ENCODE results near the gene FARP2. TPM values are rescaled to one million over a fixed set of nuclear protein-coding genes. Genes with fewer than 3 reads are reported as not detected.

Gene FARP2
- total RNA-seq, 1 experiment from 2014 or later = 29.9 TPM

DNA sequence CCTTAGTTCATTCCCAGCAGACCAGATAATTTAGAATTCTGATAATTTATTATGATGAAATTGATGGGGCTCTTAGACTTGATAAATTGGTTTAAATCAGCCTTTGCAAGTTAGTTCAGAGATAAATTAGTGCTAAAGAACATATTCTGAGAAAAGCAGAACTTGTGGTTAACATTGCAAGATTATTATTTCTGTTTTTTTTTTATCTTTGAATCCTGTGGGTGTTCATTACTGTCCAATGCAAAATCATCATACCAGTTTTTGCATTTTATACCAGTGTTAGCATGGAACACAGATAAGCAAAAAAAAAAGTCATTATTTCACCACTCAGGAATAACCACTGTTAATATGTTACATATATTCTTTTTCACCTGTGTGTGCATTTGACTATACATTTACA lies 31.3 kb upstream of the FARP2 start:
- intact Hi-C loops (cut with micrococcal nuclease) = no loop called here
- 0 out of 2 replicates have a peak, but pooled peaks cover 6% of the 10 kb centered on the region for H3K4me1 ChIP-seq (ENCODE audit: insufficient read depth, low read length)
- no peaks in the 10 kb centered on the region for H3K9me3 ChIP-seq (ENCODE audit: low read length)
- H3K9me2 ChIP-seq (replicated peaks; ENCODE audit: low read length) = no peaks in the 10 kb centered on the region
- DNase-seq = no peak
- no peak overlapping the region for H3K9ac ChIP-seq (ENCODE audit: low read length)
- no peak overlapping the region for H3K27ac ChIP-seq (ENCODE audit: low read length)
- H3K79me2 ChIP-seq (ENCODE audit: low read length) = peaks cover 67% of the 10 kb centered on the region
- no peak overlapping the region for H3K4me2 ChIP-seq (ENCODE audit: low read length)
- H3K36me3 ChIP-seq (ENCODE audit: low read depth, low read length) = peaks cover 36% of the 10 kb centered on the region
- no TSS peak for BruUV-seq (replicated peaks)
- ATAC-seq = no peak
- ChIA-PET POLR2A (ENCODE audit: unreplicated experiment) (no interaction called here), CTCF (no interaction called here)
- TF ChIP-seq EZH2 (IDR thresholded peaks at IDR 0.05; ENCODE audit: low read length, unreplicated experiment) (no peak), EZH2phosphoT487 (IDR thresholded peaks at IDR 0.05; ENCODE audit: borderline replicate concordance, low read length) (no peak)
- TF ChIP-seq, protein P1, sequence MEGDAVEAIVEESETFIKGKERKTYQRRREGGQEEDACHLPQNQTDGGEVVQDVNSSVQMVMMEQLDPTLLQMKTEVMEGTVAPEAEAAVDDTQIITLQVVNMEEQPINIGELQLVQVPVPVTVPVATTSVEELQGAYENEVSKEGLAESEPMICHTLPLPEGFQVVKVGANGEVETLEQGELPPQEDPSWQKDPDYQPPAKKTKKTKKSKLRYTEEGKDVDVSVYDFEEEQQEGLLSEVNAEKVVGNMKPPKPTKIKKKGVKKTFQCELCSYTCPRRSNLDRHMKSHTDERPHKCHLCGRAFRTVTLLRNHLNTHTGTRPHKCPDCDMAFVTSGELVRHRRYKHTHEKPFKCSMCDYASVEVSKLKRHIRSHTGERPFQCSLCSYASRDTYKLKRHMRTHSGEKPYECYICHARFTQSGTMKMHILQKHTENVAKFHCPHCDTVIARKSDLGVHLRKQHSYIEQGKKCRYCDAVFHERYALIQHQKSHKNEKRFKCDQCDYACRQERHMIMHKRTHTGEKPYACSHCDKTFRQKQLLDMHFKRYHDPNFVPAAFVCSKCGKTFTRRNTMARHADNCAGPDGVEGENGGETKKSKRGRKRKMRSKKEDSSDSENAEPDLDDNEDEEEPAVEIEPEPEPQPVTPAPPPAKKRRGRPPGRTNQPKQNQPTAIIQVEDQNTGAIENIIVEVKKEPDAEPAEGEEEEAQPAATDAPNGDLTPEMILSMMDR (conservative IDR thresholded peaks at IDR 0.05; ENCODE audit: low read depth, low read length) = no peak
- no peaks in the 10 kb centered on the region for H3K27me3 ChIP-seq (ENCODE audit: low read length)
- peaks cover 17% of the 10 kb centered on the region for H4K20me1 ChIP-seq (ENCODE audit: low read length)
- no peaks in the 10 kb centered on the region for H3F3A ChIP-seq (ENCODE audit: low read length, unreplicated experiment)
- no peak overlapping the region for H3K4me3 ChIP-seq (ENCODE audit: low read length)
- H2AFZ ChIP-seq (ENCODE audit: low read length) = no peak overlapping the region

DNA sequence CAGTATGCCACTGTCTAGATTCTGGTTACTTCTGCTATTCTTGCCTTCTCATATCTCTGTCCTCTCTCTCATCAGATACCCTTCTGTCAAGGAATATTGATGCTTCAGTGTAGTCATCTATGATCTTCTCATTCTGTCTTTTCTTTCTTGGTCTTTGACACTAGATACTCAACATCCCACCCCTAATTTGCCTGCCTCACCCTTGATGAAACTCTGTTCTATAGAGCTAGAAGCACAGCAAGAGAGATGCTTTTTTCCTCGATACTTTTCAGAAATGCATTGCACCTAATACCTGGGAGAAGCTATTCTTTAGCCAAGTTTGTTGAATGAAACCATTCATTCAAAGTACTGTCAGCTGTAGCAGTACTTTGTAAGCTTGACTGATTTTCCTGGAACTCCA lies 30.8 kb upstream of the FARP2 start:
- H3F3A ChIP-seq (ENCODE audit: low read length, unreplicated experiment) = no peaks in the 10 kb centered on the region
- POLR2A ChIA-PET (ENCODE audit: unreplicated experiment) = no interaction called here
- CTCF ChIA-PET = no interaction called here
- no peaks in the 10 kb centered on the region for H3K27me3 ChIP-seq (ENCODE audit: low read length)
- BruUV-seq (replicated peaks) = no TSS peak
- intact Hi-C loops (cut with micrococcal nuclease) = no loop called here
- H3K27ac ChIP-seq (ENCODE audit: low read length) = no peak overlapping the region
- no peak overlapping the region for H3K4me2 ChIP-seq (ENCODE audit: low read length)
- 0 out of 2 replicates have a peak, but pooled peaks cover 2% of the 10 kb centered on the region for H3K4me1 ChIP-seq (ENCODE audit: insufficient read depth, low read length)
- DNase-seq (no peak), ATAC-seq (no peak)
- TF ChIP-seq EZH2 (IDR thresholded peaks at IDR 0.05; ENCODE audit: low read length, unreplicated experiment) (no peak), EZH2phosphoT487 (IDR thresholded peaks at IDR 0.05; ENCODE audit: borderline replicate concordance, low read length) (no peak)
- TF ChIP-seq, protein P1 (conservative IDR thresholded peaks at IDR 0.05; ENCODE audit: low read depth, low read length) = no peak
- peaks cover 62% of the 10 kb centered on the region for H3K79me2 ChIP-seq (ENCODE audit: low read length)
- H3K4me3 ChIP-seq (ENCODE audit: low read length) = no peak overlapping the region
- no peak overlapping the region for H2AFZ ChIP-seq (ENCODE audit: low read length)
- no peaks in the 10 kb centered on the region for H3K9me2 ChIP-seq (replicated peaks; ENCODE audit: low read length)
- peaks cover 41% of the 10 kb centered on the region for H3K36me3 ChIP-seq (ENCODE audit: low read depth, low read length)
- no peak overlapping the region for H3K9ac ChIP-seq (ENCODE audit: low read length)
- H3K9me3 ChIP-seq (ENCODE audit: low read length) = no peaks in the 10 kb centered on the region
- H4K20me1 ChIP-seq (ENCODE audit: low read length) = peaks cover 12% of the 10 kb centered on the region; the same call in 1 of the 2 replicates

DNA sequence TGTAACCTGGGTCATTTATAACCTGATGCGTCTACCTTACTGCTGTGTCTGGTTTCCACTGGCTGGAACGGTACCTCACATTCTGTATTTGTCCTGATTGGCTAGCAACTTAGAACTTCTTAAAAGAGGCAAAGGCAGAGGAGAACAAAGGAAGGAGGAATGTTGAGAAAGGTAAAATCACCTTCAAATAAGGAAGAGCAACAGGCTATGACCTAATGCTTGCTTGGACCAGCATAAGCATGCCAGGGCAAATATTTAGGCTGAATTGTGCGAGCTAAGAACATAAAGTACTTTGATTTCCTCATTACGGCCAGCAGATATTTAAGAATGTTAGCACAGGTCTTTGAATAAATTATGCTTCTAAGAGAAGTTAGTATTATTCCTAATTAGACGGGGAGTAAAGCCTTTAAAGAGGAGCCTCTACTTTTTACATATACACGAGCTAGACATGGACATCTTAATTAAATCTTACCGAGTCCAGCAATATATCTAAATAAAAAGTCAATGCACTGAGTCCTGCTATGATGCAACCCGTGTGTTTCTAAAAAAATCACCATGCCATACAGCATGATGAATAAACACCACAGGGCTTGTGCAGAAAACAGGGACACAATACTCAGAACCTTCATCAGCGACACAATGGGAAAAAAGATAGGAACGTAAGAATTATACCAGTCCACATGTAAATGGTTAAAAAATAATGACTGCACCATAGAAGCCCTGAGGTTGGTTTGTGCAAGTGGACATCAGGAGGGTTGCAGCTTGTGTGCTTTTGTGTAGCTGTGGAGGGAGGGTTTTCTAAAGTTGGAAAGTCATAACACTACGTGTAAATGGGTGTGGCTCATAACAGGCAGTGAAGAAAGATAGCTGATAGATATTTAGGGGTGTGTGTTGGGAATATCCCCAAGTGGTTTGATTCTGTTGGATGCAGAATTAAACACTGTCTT lies 26.1 kb upstream of the FARP2 start:
- no TSS peak for BruUV-seq (replicated peaks)
- Histone ChIP-seq H3K4me3 (ENCODE audit: low read length) (no peak overlapping the region), H4K20me1 (ENCODE audit: low read length) (peaks cover 4% of the 10 kb centered on the region; the same call in 1 of the 2 replicates), H3K9me2 (replicated peaks; ENCODE audit: low read length) (no peaks in the 10 kb centered on the region), H3K4me2 (ENCODE audit: low read length) (no peak overlapping the region), H3K9ac (ENCODE audit: low read length) (no peak overlapping the region), H3K27ac (ENCODE audit: low read length) (no peak overlapping the region), H3K9me3 (ENCODE audit: low read length) (no peaks in the 10 kb centered on the region), H3F3A (ENCODE audit: low read length, unreplicated experiment) (no peaks in the 10 kb centered on the region), H3K79me2 (ENCODE audit: low read length) (peaks cover 15% of the 10 kb centered on the region; the same call in 1 of the 2 replicates), H3K4me1 (ENCODE audit: insufficient read depth, low read length) (no peaks in the 10 kb centered on the region), H2AFZ (ENCODE audit: low read length) (no peak overlapping the region), H3K36me3 (ENCODE audit: low read depth, low read length) (peaks cover 48% of the 10 kb centered on the region), H3K27me3 (ENCODE audit: low read length) (no peaks in the 10 kb centered on the region)
- ATAC-seq (no peak), DNase-seq (no peak)
- intact Hi-C loops (cut with micrococcal nuclease) = no loop called here
- no peak for TF ChIP-seq EZH2 (IDR thresholded peaks at IDR 0.05; ENCODE audit: low read length, unreplicated experiment)
- no peak for TF ChIP-seq EZH2phosphoT487 (IDR thresholded peaks at IDR 0.05; ENCODE audit: borderline replicate concordance, low read length)
- TF ChIP-seq, protein P1 (conservative IDR thresholded peaks at IDR 0.05; ENCODE audit: low read depth, low read length) = no peak
- ChIA-PET CTCF (no interaction called here), POLR2A (ENCODE audit: unreplicated experiment) (no interaction called here)

Measured in PC-3 (cell line).